ENCODE measurements around the gene CHST5. TPM values are rescaled to one million over a fixed set of nuclear protein-coding genes. Genes with fewer than 3 reads are reported as not detected.
A peak's percentile ranks its signal among the peaks of the same experiment; 100 is the strongest.

The CHST5 gene
- polyA plus RNA-seq, 1 donor: 35.6 TPM

DNA sequence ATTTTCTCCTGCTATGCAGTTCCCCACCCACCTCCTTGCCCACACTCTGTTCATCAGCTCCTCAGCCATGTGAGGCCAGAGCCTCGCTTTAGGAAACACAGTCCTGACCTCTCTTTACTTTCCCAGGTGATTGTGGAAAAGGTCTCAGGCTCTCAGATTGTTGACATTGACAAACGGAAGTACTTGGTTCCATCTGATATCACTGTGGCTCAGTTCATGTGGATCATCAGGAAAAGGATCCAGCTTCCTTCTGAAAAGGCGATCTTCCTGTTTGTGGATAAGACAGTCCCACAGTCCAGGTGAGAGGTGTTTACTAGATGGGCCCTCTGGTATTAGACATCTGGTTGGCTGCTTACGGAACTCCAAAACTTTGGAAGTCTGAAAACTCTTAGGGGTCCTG lies 32.0 kb upstream of the CHST5 start:
- no peaks in the 10 kb centered on the region for H3K27me3 ChIP-seq (ENCODE audit: control insufficient read depth, insufficient read depth, low read length)
- no peak overlapping the region for H3K27ac ChIP-seq (ENCODE audit: low read length)
- no peak for DNase-seq
- H3K36me3 ChIP-seq (ENCODE audit: control insufficient read depth, insufficient read depth, low read length): peaks cover 49% of the 10 kb centered on the region
- no CpG with 5 or more reads among the region's 4 CpGs for WGBS (ENCODE audit: insufficient coverage, low lambda C conversion rate)
- H3K9me3 ChIP-seq (ENCODE audit: control insufficient read depth, low read depth, low read length): no peaks in the 10 kb centered on the region
- peaks cover 11% of the 10 kb centered on the region for H3K4me1 ChIP-seq (ENCODE audit: control insufficient read depth, insufficient read depth, low read length)
- no peak overlapping the region for H3K4me3 ChIP-seq (ENCODE audit: low read length)

DNA sequence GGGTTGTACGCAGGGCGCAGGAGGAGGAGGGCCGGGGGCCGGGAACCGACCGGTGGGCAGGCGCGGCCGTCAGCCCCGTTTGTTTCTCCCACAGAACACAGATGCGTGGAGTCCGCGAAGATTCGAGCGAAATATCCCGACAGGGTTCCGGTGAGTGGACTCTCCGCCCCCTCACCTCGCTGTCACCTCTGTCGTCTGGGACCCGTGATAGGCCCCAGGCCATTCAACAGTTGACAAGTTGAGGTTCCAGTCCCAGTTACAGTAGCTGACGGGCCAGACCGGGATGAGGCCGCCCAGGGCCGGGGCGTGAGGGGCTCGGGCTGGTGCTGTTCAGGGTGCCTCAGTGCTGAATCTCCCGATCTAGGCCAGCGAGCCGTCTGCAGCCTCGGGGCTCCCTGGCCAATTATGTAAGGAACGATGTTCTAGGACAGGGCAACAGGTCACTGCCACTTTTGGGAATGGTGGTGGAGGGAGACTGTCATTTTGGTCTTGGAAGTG lies 30.9 kb upstream of the CHST5 start:
- no CpG with 5 or more reads among the region's 32 CpGs for WGBS (ENCODE audit: insufficient coverage, low lambda C conversion rate)
- DNase-seq: no peak
- Histone ChIP-seq H3K36me3 (ENCODE audit: control insufficient read depth, insufficient read depth, low read length) (peaks cover 39% of the 10 kb centered on the region), H3K27ac (ENCODE audit: low read length) (peak overlapping the region; percentile 94), H3K27me3 (ENCODE audit: control insufficient read depth, insufficient read depth, low read length) (no peaks in the 10 kb centered on the region), H3K4me3 (ENCODE audit: low read length) (peak overlapping the region; percentile 79), H3K9me3 (ENCODE audit: control insufficient read depth, low read depth, low read length) (no peaks in the 10 kb centered on the region), H3K4me1 (ENCODE audit: control insufficient read depth, insufficient read depth, low read length) (peaks cover 11% of the 10 kb centered on the region)

DNA sequence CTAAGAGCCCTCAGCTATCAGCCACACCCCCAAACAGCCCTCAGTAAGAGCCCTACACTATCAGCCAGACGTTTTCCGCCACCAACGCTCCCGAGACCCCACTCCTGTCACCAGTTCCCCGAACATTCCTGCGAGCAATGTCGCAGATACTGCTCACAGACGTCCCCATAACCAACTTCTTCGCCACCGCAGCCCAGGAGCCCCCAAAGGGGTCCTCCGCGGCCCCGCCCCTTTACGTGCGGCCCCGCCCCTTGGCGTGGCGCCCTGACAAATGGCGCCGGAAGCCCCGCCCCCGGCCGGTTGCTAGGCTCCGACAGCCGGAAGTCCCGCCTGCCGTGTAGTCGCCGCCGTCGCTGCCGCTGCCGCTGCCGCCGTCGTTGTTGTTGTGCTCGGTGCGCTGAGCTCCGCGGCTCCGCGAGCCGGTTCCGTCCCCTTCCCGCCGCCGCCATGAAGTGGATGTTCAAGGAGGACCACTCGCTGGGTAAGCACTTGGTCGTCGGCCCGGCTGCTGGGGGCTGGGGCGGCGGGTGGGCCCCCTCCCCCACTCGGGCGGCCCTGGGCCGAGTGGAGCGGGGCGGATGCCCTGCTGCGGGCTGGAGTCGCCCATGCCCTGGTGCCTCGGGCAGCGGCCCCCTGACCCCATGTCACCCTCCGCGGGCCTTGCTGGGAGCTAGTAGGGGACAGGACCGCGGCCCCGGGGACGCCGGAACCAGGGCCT lies 30.3 kb upstream of the CHST5 start, which contains the start of gene GABARAPL2:
GABARAPL2 (plus strand) TSS at position 340 of the 718 bp plus-strand sequence; CDS start at position 448, 108 bp downstream.
- Histone ChIP-seq H3K27me3 (ENCODE audit: control insufficient read depth, insufficient read depth, low read length) (no peaks in the 10 kb centered on the region), H3K27ac (ENCODE audit: low read length) (peak within 1 kb of the TSS; percentile 94), H3K4me3 (ENCODE audit: low read length) (peak within 1 kb of the TSS; percentile 79), H3K4me1 (ENCODE audit: control insufficient read depth, insufficient read depth, low read length) (peaks cover 8% of the 10 kb centered on the region), H3K9me3 (ENCODE audit: control insufficient read depth, low read depth, low read length) (no peaks in the 10 kb centered on the region), H3K36me3 (ENCODE audit: control insufficient read depth, insufficient read depth, low read length) (peaks cover 36% of the 10 kb centered on the region)
- no CpG with 5 or more reads among the region's 69 CpGs for WGBS (ENCODE audit: insufficient coverage, low lambda C conversion rate)
- peak; percentile 81 to 88 for DNase-seq

DNA sequence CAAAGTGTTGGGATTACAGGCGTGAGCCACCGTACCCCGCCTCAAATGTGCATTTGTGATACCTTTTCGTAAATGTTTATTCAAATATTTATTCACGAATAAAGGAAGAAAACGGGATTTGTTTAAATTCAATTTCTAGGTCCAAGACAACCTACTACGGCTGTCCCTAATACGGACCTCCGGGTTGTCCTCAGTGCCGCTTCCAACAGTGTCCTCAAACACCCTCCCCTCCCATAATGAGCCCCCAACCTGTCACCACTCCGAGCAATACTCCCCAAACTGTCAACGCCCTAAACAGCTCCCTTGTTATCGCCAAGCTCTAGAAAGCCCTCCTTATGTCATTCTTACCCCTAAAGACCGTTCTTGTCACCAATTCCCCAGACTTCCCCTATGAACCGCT lies 29.7 kb upstream of the CHST5 start:
- H3K4me1 ChIP-seq (ENCODE audit: control insufficient read depth, insufficient read depth, low read length): peaks cover 8% of the 10 kb centered on the region
- WGBS (ENCODE audit: insufficient coverage, low lambda C conversion rate): 63% methylated on average over 4 of the region's 15 CpGs

DNA sequence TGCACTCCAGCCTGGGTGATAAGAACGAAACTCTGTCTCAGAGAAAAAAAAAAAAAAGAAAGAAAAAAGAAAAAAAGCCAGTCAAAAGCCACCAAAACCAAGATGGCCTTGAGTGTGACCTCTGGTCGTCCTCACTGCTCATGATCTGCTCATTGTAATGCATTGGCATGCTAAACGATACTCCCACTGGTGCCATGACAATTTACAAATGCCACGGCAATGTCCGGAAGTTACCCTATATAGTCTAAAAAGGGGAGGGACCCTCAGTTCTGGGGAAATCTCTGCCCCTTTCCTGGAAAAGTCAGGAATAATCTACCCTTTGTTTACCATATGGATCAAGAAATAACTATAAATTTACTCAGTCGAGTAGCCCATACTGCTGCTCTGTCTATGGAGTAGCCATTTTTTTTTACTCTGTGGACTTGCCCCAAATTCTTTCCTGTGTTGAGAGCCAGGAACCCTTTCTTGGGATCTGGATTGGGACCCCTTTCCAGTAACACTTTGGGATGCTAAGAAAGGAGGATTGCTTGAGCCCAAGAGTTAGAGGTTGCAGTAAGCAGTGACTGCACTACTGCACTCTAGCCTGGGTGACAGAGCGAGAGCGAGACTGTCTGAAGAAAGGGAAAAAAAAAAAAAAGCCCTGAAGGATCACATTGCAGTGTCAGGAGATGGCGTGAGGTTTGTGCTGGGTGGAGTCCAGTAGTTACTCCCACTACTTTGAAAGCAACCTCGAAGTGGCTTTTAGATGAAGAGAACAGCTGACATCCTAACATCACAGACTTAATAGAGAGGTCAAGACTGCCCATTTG lies 23.9 kb upstream of the CHST5 start:
- H3K36me3 ChIP-seq (ENCODE audit: control insufficient read depth, insufficient read depth, low read length): no peaks in the 10 kb centered on the region
- no peak for DNase-seq
- peaks cover 3% of the 10 kb centered on the region for H3K27me3 ChIP-seq (ENCODE audit: control insufficient read depth, insufficient read depth, low read length)
- H3K4me3 ChIP-seq (ENCODE audit: low read length): no peak overlapping the region
- peaks cover 4% of the 10 kb centered on the region for H3K4me1 ChIP-seq (ENCODE audit: control insufficient read depth, insufficient read depth, low read length)
- WGBS (ENCODE audit: insufficient coverage, low lambda C conversion rate): 80% methylated on average over 2 of the region's 10 CpGs
- H3K9me3 ChIP-seq (ENCODE audit: control insufficient read depth, low read depth, low read length): no peaks in the 10 kb centered on the region
- no peak overlapping the region for H3K27ac ChIP-seq (ENCODE audit: low read length)

More for the DNA sequence above, 29.7 kb upstream of the CHST5 start:
- no peak for DNase-seq
- Histone ChIP-seq H3K27me3 (ENCODE audit: control insufficient read depth, insufficient read depth, low read length) (no peaks in the 10 kb centered on the region), H3K9me3 (ENCODE audit: control insufficient read depth, low read depth, low read length) (no peaks in the 10 kb centered on the region), H3K4me3 (ENCODE audit: low read length) (peak overlapping the region; percentile 79), H3K27ac (ENCODE audit: low read length) (peak overlapping the region; percentile 94), H3K36me3 (ENCODE audit: control insufficient read depth, insufficient read depth, low read length) (peaks cover 31% of the 10 kb centered on the region)

DNA sequence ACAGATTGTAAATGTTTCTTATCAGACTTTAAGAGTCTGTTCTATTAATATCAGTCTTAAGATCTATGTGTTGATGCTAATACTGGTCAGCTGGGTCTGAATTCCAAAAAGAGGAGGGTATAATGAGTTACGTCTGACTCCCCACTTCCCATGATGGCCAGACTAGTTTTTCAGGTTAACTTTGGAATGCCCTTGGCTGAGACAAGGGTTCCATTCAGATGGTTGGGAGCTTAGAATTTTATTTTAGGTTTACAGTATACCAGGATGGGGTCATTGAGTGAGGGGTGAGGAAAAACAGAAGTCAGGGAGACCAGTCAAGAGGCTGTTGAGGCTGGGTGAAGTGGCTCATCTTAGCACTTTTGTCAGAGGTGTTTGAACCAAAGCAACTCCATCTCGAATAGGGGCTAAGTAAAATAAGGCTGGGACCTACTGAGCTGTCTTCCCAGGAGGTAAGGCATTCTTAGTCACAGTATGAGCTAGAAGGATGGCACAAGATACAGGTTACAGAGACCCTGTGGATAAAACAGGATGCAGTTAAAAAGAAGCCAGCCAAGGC lies 23.0 kb upstream of the CHST5 start:
- Histone ChIP-seq H3K27me3 (ENCODE audit: control insufficient read depth, insufficient read depth, low read length) (peaks cover 3% of the 10 kb centered on the region), H3K9me3 (ENCODE audit: control insufficient read depth, low read depth, low read length) (no peaks in the 10 kb centered on the region), H3K4me1 (ENCODE audit: control insufficient read depth, insufficient read depth, low read length) (peaks cover 4% of the 10 kb centered on the region), H3K36me3 (ENCODE audit: control insufficient read depth, insufficient read depth, low read length) (no peaks in the 10 kb centered on the region), H3K27ac (ENCODE audit: low read length) (no peak overlapping the region), H3K4me3 (ENCODE audit: low read length) (no peak overlapping the region)
- 83% methylated on average over 2 of the region's 2 CpGs for WGBS (ENCODE audit: insufficient coverage, low lambda C conversion rate)
- no peak for DNase-seq

DNA sequence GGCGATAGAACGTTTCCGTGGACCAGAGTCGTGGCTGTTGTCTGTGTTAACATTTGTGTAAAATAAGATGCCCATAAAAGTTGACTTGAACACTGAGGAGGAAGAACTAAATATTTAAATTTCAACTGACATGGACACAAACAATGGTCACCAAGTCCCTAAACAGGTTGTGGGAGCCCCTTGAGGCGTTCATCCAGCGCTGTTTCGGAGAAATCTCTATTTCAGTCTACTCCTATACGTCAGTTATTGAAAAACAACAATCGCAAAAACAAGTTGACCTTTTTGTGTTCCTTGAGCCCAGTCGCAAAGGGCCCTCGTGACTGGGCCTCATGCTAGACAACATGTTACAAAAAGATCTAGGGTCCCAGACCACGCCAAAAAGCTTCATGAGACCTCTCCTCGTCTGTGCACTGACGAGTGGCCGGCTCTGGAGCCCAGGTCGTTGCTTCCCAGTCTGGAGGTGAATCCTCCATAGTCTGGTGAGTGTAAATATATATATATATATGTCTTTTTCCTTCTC lies 20.6 kb upstream of the CHST5 start:
- Histone ChIP-seq H3K4me3 (ENCODE audit: low read length) (peak overlapping the region; percentile 68), H3K27ac (ENCODE audit: low read length) (peak overlapping the region; percentile 57), H3K4me1 (ENCODE audit: control insufficient read depth, insufficient read depth, low read length) (peaks cover 4% of the 10 kb centered on the region), H3K27me3 (ENCODE audit: control insufficient read depth, insufficient read depth, low read length) (peaks cover 3% of the 10 kb centered on the region), H3K9me3 (ENCODE audit: control insufficient read depth, low read depth, low read length) (no peaks in the 10 kb centered on the region), H3K36me3 (ENCODE audit: control insufficient read depth, insufficient read depth, low read length) (no peaks in the 10 kb centered on the region)
- WGBS (ENCODE audit: insufficient coverage, low lambda C conversion rate): no CpG with 5 or more reads among the region's 16 CpGs
- DNase-seq: no peak

DNA sequence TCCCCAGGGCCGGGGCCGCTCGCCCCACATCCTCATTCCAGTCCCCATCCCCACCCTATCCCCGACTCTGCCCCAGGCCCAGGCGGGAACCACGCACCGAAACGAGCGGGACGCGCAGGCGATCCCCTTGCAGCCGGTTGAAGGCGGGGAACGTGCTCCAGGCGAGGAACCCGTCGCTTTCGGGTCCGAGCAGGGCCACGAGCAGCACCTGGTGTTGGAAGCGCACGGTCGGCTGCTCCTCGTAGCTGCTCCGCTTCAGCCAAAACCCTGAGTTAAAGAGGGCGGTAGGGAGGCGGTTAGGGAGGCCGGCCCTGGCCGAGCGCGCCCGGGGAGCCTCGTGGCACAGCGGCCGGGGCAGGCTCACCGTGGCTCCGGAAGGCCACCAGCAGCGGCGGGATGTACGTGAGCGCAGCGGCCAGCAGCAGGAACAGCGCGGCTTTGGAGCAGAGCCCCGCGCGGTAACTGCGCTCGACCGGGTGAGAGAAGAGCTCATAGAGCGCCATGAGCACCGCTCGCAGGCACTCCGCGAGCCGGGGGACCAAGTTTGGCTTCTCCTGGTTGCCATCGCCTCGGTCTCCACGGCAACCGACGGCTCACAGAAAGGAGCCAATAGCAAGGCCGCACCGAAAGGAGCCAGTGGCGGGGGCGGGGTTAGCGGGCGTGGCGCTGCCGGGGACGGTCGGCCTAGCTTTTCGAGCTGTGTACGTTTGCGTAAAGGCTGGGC lies 20.0 kb upstream of the CHST5 start, which contains the start of gene TMEM231:
TMEM231 (minus strand) TSS at position 546 of the 724 bp plus-strand sequence; CDS start at position 503, 43 bp downstream.
- peaks cover 3% of the 10 kb centered on the region for H3K27me3 ChIP-seq (ENCODE audit: control insufficient read depth, insufficient read depth, low read length)
- H3K36me3 ChIP-seq (ENCODE audit: control insufficient read depth, insufficient read depth, low read length): no peaks in the 10 kb centered on the region
- peak; percentile 89 to 93 for DNase-seq
- H3K27ac ChIP-seq (ENCODE audit: low read length): peak within 1 kb of the TSS; percentile 57
- H3K4me3 ChIP-seq (ENCODE audit: low read length): peak within 1 kb of the TSS; percentile 68
- H3K9me3 ChIP-seq (ENCODE audit: control insufficient read depth, low read depth, low read length): no peaks in the 10 kb centered on the region
- no CpG with 5 or more reads among the region's 75 CpGs for WGBS (ENCODE audit: insufficient coverage, low lambda C conversion rate)
- H3K4me1 ChIP-seq (ENCODE audit: control insufficient read depth, insufficient read depth, low read length): peaks cover 4% of the 10 kb centered on the region

DNA sequence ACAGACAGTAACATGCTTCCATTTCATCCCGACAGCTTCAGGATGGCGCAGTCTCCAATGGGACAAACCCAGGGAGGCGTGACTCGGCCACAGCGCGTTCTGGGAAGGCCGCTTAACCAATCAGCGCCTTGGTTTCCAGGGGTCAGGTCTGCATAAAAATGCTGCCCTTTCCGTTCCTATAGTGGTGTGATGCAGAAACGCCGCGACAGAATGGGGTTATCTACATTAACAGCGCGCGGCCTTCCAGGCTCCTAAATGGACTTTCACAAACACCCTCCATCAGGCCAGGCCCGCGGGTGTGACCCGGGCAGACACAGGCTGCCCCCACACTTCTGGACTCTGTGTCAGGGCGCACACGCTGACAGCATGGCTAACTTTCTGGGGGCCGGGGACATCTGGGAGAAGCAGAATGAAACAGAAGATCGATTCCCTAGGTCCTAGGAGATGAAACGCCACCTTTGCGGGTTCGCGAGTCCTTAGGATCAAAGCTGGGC lies 19.4 kb upstream of the CHST5 start:
- Histone ChIP-seq H3K27ac (ENCODE audit: low read length) (peak overlapping the region; percentile 57), H3K9me3 (ENCODE audit: control insufficient read depth, low read depth, low read length) (no peaks in the 10 kb centered on the region), H3K4me3 (ENCODE audit: low read length) (peak overlapping the region; percentile 68), H3K27me3 (ENCODE audit: control insufficient read depth, insufficient read depth, low read length) (peaks cover 3% of the 10 kb centered on the region), H3K4me1 (ENCODE audit: control insufficient read depth, insufficient read depth, low read length) (peaks cover 4% of the 10 kb centered on the region), H3K36me3 (ENCODE audit: control insufficient read depth, insufficient read depth, low read length) (no peaks in the 10 kb centered on the region)
- 0% methylated on average over 2 of the region's 26 CpGs for WGBS (ENCODE audit: insufficient coverage, low lambda C conversion rate)
- DNase-seq: peak; percentile 67 to 81

All from large intestine (tissue), 3 donors.